Measurements from ENCODE around the gene IL1B. TPM values are rescaled to one million over a fixed set of nuclear protein-coding genes. Genes with fewer than 3 reads are reported as not detected.

The IL1B gene
- total and polyA plus RNA-seq, 2 donors (not counting 1 experiment from before 2014, with no cell fraction given): 0.20 to 13.1 TPM

DNA sequence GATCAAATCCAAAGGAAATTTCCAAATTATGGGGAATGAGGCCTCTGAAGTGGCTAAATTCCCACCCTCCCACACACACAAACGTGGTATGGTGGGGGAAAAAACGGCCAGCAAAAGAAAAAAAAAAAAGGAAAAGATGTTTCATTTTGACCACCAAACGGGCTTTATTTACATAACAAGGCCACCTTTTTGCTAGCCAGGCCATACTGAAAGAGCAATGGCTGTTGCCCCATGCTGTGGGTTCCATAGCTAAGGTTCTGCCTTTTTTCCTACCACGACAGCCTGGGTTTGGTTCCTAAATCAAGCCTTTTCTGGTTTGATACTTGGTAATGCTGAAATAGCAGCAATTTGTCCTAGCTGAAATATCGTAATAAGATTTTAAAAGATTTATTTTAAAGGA is 14.0 kb upstream of the IL1B start:
- WGBS (ENCODE audit: insufficient coverage): no CpG with 5 or more reads among the region's 5 CpGs
- no peak overlapping the region for H2AFZ ChIP-seq (ENCODE audit: insufficient read depth, low read depth, low read length, poor library complexity, severe bottlenecking)
- H3K27me3 ChIP-seq (replicated peaks in 1 of 4; ENCODE audit: control extremely low read depth in 1 of 4, control insufficient read depth in 3 of 4, insufficient read depth in 4 of 4, low read length in 3 of 4): no peaks in the 10 kb centered on the region
- no peaks in the 10 kb centered on the region for H3K4me1 ChIP-seq (ENCODE audit: control insufficient read depth in 2 of 2, insufficient read depth in 2 of 2, low read length in 2 of 2)
- H3K4me2 ChIP-seq (replicated peaks; ENCODE audit: low read depth, low read length, poor library complexity, severe bottlenecking): no peak overlapping the region
- ChIA-PET POLR2A (no interaction called here), CTCF (interaction anchor here (0.8 to 1.7 kb wide), 2 partner anchors 9 to 35 kb away, joined by 3 to 5 read pairs; no protein-coding TSS in a partner anchor)
- H3K9ac ChIP-seq (ENCODE audit: low read length): no peak overlapping the region
- intact Hi-C loops (cut with micrococcal nuclease): no loop called here
- H3K4me3 ChIP-seq (ENCODE audit: control extremely low read depth in 1 of 5, extremely low read depth in 1 of 5, insufficient read depth in 1 of 5, low read depth in 2 of 5, low read length in 4 of 5): no peak overlapping the region
- H3K4me3 Mint-ChIP-seq: no peak overlapping the region
- H3K9me3 ChIP-seq (ENCODE audit: control extremely low read depth in 1 of 3, control insufficient read depth in 2 of 3, insufficient read depth in 1 of 3, low read length in 2 of 3): no peaks in the 10 kb centered on the region
- no peak for DNase-seq
- TF ChIP-seq, protein P1, sequence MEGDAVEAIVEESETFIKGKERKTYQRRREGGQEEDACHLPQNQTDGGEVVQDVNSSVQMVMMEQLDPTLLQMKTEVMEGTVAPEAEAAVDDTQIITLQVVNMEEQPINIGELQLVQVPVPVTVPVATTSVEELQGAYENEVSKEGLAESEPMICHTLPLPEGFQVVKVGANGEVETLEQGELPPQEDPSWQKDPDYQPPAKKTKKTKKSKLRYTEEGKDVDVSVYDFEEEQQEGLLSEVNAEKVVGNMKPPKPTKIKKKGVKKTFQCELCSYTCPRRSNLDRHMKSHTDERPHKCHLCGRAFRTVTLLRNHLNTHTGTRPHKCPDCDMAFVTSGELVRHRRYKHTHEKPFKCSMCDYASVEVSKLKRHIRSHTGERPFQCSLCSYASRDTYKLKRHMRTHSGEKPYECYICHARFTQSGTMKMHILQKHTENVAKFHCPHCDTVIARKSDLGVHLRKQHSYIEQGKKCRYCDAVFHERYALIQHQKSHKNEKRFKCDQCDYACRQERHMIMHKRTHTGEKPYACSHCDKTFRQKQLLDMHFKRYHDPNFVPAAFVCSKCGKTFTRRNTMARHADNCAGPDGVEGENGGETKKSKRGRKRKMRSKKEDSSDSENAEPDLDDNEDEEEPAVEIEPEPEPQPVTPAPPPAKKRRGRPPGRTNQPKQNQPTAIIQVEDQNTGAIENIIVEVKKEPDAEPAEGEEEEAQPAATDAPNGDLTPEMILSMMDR (IDR thresholded peaks at IDR 0.05): no peak
- no peak for TF ChIP-seq EZH2 (IDR thresholded peaks at IDR 0.05; ENCODE audit: borderline replicate concordance, insufficient read depth, low read depth, low read length, poor library complexity, severe bottlenecking)
- no peak overlapping the region for H3K27ac ChIP-seq (ENCODE audit: low read length in 2 of 2)
- no peaks in the 10 kb centered on the region for H3K4me1 Mint-ChIP-seq
- H4K20me1 ChIP-seq (ENCODE audit: control insufficient read depth, insufficient read depth, low read length, poor library complexity, severe bottlenecking): no peaks in the 10 kb centered on the region
- H3K27me3 Mint-ChIP-seq: no peaks in the 10 kb centered on the region
- no peak overlapping the region for H3K27ac Mint-ChIP-seq
- H3K79me2 ChIP-seq (ENCODE audit: control insufficient read depth, insufficient read depth, low read length): no peaks in the 10 kb centered on the region
- H3K36me3 ChIP-seq (replicated peaks in 1 of 2; ENCODE audit: control extremely low read depth in 1 of 2, control insufficient read depth in 1 of 2, extremely low read depth in 1 of 2, insufficient read depth in 2 of 2, low read length in 1 of 2): no peaks in the 10 kb centered on the region
- no peak for ATAC-seq (ENCODE audit: low read depth)
- no peaks in the 10 kb centered on the region for H3K9me3 Mint-ChIP-seq (ENCODE audit: insufficient read depth)

DNA sequence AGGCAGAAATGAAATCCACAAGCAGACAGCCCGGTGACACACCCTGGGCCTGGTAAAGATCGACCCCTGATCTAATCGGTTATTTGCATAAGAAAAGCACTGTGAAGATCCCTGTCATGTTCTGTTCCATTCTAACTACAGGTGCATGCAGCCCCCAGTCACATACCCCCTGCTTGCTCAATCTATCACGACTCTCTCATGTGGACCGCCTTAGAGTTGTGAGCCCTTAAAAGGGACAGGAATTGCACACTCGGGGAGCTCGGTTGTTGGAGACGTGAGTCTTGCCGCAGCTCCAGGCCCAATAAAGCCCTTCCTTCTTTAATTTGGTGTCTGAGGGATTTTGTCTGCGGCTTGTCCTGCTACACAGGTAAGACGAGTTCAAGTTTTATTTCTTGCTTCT is 13.4 kb upstream of the IL1B start:
- TF ChIP-seq EZH2 (IDR thresholded peaks at IDR 0.05; ENCODE audit: borderline replicate concordance, insufficient read depth, low read depth, low read length, poor library complexity, severe bottlenecking): no peak
- TF ChIP-seq, protein P1 (IDR thresholded peaks at IDR 0.05): no peak
- Histone ChIP-seq H3K9ac (ENCODE audit: low read length) (no peak overlapping the region), H3K9me3 (ENCODE audit: control extremely low read depth in 1 of 3, control insufficient read depth in 2 of 3, insufficient read depth in 1 of 3, low read length in 2 of 3) (no peaks in the 10 kb centered on the region), H3K27ac (ENCODE audit: low read length in 2 of 2) (no peak overlapping the region), H3K36me3 (replicated peaks in 1 of 2; ENCODE audit: control extremely low read depth in 1 of 2, control insufficient read depth in 1 of 2, extremely low read depth in 1 of 2, insufficient read depth in 2 of 2, low read length in 1 of 2) (no peaks in the 10 kb centered on the region), H3K4me3 (ENCODE audit: control extremely low read depth in 1 of 5, extremely low read depth in 1 of 5, insufficient read depth in 1 of 5, low read depth in 2 of 5, low read length in 4 of 5) (no peak overlapping the region), H3K79me2 (ENCODE audit: control insufficient read depth, insufficient read depth, low read length) (no peaks in the 10 kb centered on the region), H3K4me2 (replicated peaks; ENCODE audit: low read depth, low read length, poor library complexity, severe bottlenecking) (no peak overlapping the region), H3K27me3 (replicated peaks in 1 of 4; ENCODE audit: control extremely low read depth in 1 of 4, control insufficient read depth in 3 of 4, insufficient read depth in 4 of 4, low read length in 3 of 4) (no peaks in the 10 kb centered on the region), H3K4me1 (ENCODE audit: control insufficient read depth in 2 of 2, insufficient read depth in 2 of 2, low read length in 2 of 2) (no peaks in the 10 kb centered on the region), H2AFZ (ENCODE audit: insufficient read depth, low read depth, low read length, poor library complexity, severe bottlenecking) (no peak overlapping the region), H4K20me1 (ENCODE audit: control insufficient read depth, insufficient read depth, low read length, poor library complexity, severe bottlenecking) (no peaks in the 10 kb centered on the region)
- Mint-ChIP-seq H3K4me3 (no peak overlapping the region), H3K27me3 (no peaks in the 10 kb centered on the region), H3K9me3 (ENCODE audit: insufficient read depth) (no peaks in the 10 kb centered on the region), H3K4me1 (no peaks in the 10 kb centered on the region), H3K27ac (no peak overlapping the region)
- POLR2A ChIA-PET: no interaction called here
- DNase-seq: no peak
- WGBS (ENCODE audit: insufficient coverage): 96% methylated on average over 4 of the region's 11 CpGs
- CTCF ChIA-PET: interaction anchor here (1.7 kb wide), 1 partner anchor 9 kb away, joined by 5 read pairs; no protein-coding TSS in a partner anchor
- ATAC-seq (ENCODE audit: low read depth): no peak
- intact Hi-C loops (cut with micrococcal nuclease): no loop called here
